Endothelial cell of umbilical vein (primary cell): Measurements from ENCODE around the gene SON. TPM values are rescaled to one million over a fixed set of nuclear protein-coding genes. Genes with fewer than 3 reads are reported as not detected.

Source experiments
- BruUV-seq: library from RNA; stranded (reverse); fragments of 400-500 nt; replicated peaks from 2 replicates; lab custom pipeline; 2021; lab: Mats Ljungman, UMichigan
- CTCF ChIA-PET: fragments of 300-600, 350-600 bp; sonication (Branson Sonifier 250); formaldehyde crosslinking; loops from one replicate; lab custom pipeline; 2021; ENCODE audit warnings: antibody characterized with exemption, inconsistent platforms; lab: Charles Lee
- POLR2A ChIA-PET: fragments of 300-600, 350-600 bp; sonication (Branson Sonifier 250); formaldehyde crosslinking; loops from one replicate; lab custom pipeline; 2021; ENCODE audit warnings: antibody characterized with exemption, inconsistent platforms; lab: Charles Lee
- DNase-seq: peaks from one replicate; pipeline ENCODE4 v3.0.0-alpha.2; 2011; ENCODE audit warnings: low read depth, low spot score
- FAIRE-seq: peaks from 2 replicates; lab custom pipeline; 2011; peaks lifted over from hg19 to GRCh38; lab: Jason Lieb, UNC
- H2AFZ ChIP-seq: 2 replicates; pipeline ENCODE4 v1.6.0; 2012; ENCODE audit warnings: low read depth, low read length, control low read depth, inconsistent platforms
- H3K27ac ChIP-seq: 2 replicates; pipeline ENCODE4 v1.5.1; 2011; ENCODE audit warnings: low read depth, mild to moderate bottlenecking, control low read depth, low read length, moderate library complexity; ENCODE audit not compliant: insufficient read depth
- H3K27me3 ChIP-seq, 2 experiments: 2 replicates each; pipeline versions ENCODE4 v1.6.0 to v1.6.1; 2011; ENCODE audit warnings: low read length in 2 of 2, mixed read lengths in 1 of 2; ENCODE audit not compliant: control insufficient read depth in 2 of 2, insufficient read depth in 2 of 2
- H3K36me3 ChIP-seq, 2 experiments: 2 replicates in 1 of 2; 3 replicates in 1 of 2; pipeline ENCODE4 v1.5.1; 2011; ENCODE audit warnings: low read length in 2 of 2, mild to moderate bottlenecking in 1 of 2, moderate library complexity in 1 of 2; ENCODE audit not compliant: control insufficient read depth in 2 of 2, insufficient read depth in 2 of 2; ENCODE audit errors: extremely low read depth in 1 of 2
- H3K4me1 ChIP-seq: 3 replicates; pipeline ENCODE4 v1.5.1; 2011; ENCODE audit warnings: mild to moderate bottlenecking, low read length; ENCODE audit not compliant: control insufficient read depth, insufficient read depth; ENCODE audit errors: extremely low read depth
- H3K4me2 ChIP-seq: 2 replicates; pipeline ENCODE4 v1.6.1; 2011; ENCODE audit warnings: low read length, control low read depth, mixed read lengths; ENCODE audit not compliant: insufficient read depth
- H3K4me3 ChIP-seq, 3 experiments: fragments of 200-600 bp in 1 of 3; sonication (generic), shearing (Covaris generic) in 1 of 3; replicated peaks in 1 of 3; 2 replicates each; pipeline ENCODE4 v1.5.1; 2011 to 2016; ENCODE audit warnings: control low read depth in 3 of 3, low read length in 3 of 3, mild to moderate bottlenecking in 2 of 3, inconsistent platforms in 1 of 3, low read depth in 1 of 3, moderate library complexity in 1 of 3; ENCODE audit not compliant: insufficient read depth in 1 of 3
- H3K79me2 ChIP-seq: 2 replicates; pipeline ENCODE4 v1.6.0; 2012; ENCODE audit warnings: low read length, inconsistent platforms; ENCODE audit not compliant: control insufficient read depth, insufficient read depth
- H3K9ac ChIP-seq: replicated peaks from 2 replicates; pipeline ENCODE3; 2011; ENCODE audit warnings: low read length, control low read depth; ENCODE audit not compliant: insufficient read depth; ENCODE audit errors: extremely low read depth
- H3K9me1 ChIP-seq: replicated peaks from 3 replicates; pipeline ENCODE4 v1.6.0; 2011; ENCODE audit warnings: mild to moderate bottlenecking, low read length; ENCODE audit not compliant: control insufficient read depth, insufficient read depth; ENCODE audit errors: extremely low read depth
- H3K9me3 ChIP-seq: replicated peaks from 2 replicates; pipeline ENCODE4 v1.5.1; 2012; ENCODE audit warnings: low read length, inconsistent platforms; ENCODE audit not compliant: control insufficient read depth, insufficient read depth
- H4K20me1 ChIP-seq: replicated peaks from 2 replicates; pipeline ENCODE3; 2011; ENCODE audit warnings: mild to moderate bottlenecking, low read length; ENCODE audit not compliant: control insufficient read depth, insufficient read depth; ENCODE audit errors: extremely low read depth
- EZH2 ChIP-seq: IDR thresholded peaks from 2 replicates; pipeline ENCODE4 v1.6.1; 2012; ENCODE audit warnings: borderline replicate concordance, low read depth, mild to moderate bottlenecking, moderate library complexity, low read length, inconsistent platforms; ENCODE audit not compliant: severe bottlenecking
- FOS ChIP-seq: IDR thresholded peaks from 2 replicates; pipeline ENCODE4 v1.6.1; 2011; ENCODE audit warnings: mild to moderate bottlenecking, low read length, moderate library complexity, borderline replicate concordance; ENCODE audit not compliant: insufficient read depth
- GATA2 ChIP-seq: IDR thresholded peaks from 2 replicates; pipeline ENCODE4 v1.7.0; 2011; ENCODE audit warnings: low read depth, mild to moderate bottlenecking, moderate library complexity, mixed read lengths, low read length; ENCODE audit not compliant: insufficient read length, insufficient read depth
- JUN ChIP-seq: IDR thresholded peaks from 2 replicates; pipeline ENCODE4 v1.6.1; 2011; ENCODE audit warnings: borderline replicate concordance, low read depth; ENCODE audit not compliant: insufficient read length, insufficient read depth
- MYC ChIP-seq: IDR thresholded peaks from one replicate; pipeline ENCODE4 v1.6.1; 2011; ENCODE audit warnings: mild to moderate bottlenecking, low read depth, low read length
- POLR2A ChIP-seq: IDR thresholded peaks from 2 replicates; pipeline ENCODE4 v1.6.1; 2012; ENCODE audit warnings: low read depth, mild to moderate bottlenecking, control low read depth, low read length
- POLR2AphosphoS5 ChIP-seq: IDR thresholded peaks from 2 replicates; pipeline ENCODE4 v1.6.1; 2012; ENCODE audit warnings: low read depth, mild to moderate bottlenecking, control low read depth, low read length, moderate library complexity; ENCODE audit not compliant: insufficient read depth
- dilution Hi-C: fragments of 300-500 bp; cut with MboI; formaldehyde crosslinking; loops from one replicate; pipeline ENCODE4 v1.15.0; 2019; ENCODE audit warnings: low sequenced_read_pairs; ENCODE audit not compliant: extremely low pct_ligation_motif_present
- intact Hi-C: fragments of 100-400 bp; cut with micrococcal nuclease; formaldehyde crosslinking; loops from one replicate; pipeline ENCODE4 v1.10.0; 2022
- polyA plus RNA-seq, 4 experiments: library from polyadenylated mRNA; depleted of rRNA in 3 of 4; stranded (reverse) in 3 of 4; unstranded in 1 of 4; fragments of >200 nt; gene quantifications; 2 replicates each; pipeline versions ENCODE4 v1.2.1 to v1.2.3, GENCODE V29; 2011 to 2012; ENCODE audit warnings: missing spikeins in 1 of 4
- total RNA-seq: library from RNA; stranded (reverse); gene quantifications from 2 replicates; pipeline ENCODE4 v1.2.3, GENCODE V29; 2021
- TF ChIP-seq, protein P1 (sequence below): IDR thresholded peaks from 2 replicates; pipeline ENCODE4 v1.6.1; 2011; ENCODE audit not compliant: insufficient read depth, insufficient read length
- TF ChIP-seq, protein P2 (sequence below), 2 donors: IDR thresholded peaks; 1 replicate in 1 of 2; 2 replicates in 1 of 2; pipeline ENCODE4 v1.5.1; 2011; ENCODE audit warnings: low read length in 2 of 2, mild to moderate bottlenecking in 2 of 2, moderate library complexity in 2 of 2, control low read depth in 1 of 2, inconsistent platforms in 1 of 2, low read depth in 1 of 2; ENCODE audit not compliant: insufficient read depth in 1 of 2; ENCODE audit errors: extremely low read depth in 1 of 2

The SON gene
- total and polyA plus RNA-seq, 2 donors (not counting 3 experiments of a cell fraction or from before 2014, with no cell fraction given), result 107 to 304 TPM

- no peak for TF ChIP-seq POLR2AphosphoS5
- no peak for TF ChIP-seq MYC
- TF ChIP-seq, protein P1, sequence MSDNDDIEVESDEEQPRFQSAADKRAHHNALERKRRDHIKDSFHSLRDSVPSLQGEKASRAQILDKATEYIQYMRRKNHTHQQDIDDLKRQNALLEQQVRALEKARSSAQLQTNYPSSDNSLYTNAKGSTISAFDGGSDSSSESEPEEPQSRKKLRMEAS, result no peak
- TF ChIP-seq, protein P2, sequence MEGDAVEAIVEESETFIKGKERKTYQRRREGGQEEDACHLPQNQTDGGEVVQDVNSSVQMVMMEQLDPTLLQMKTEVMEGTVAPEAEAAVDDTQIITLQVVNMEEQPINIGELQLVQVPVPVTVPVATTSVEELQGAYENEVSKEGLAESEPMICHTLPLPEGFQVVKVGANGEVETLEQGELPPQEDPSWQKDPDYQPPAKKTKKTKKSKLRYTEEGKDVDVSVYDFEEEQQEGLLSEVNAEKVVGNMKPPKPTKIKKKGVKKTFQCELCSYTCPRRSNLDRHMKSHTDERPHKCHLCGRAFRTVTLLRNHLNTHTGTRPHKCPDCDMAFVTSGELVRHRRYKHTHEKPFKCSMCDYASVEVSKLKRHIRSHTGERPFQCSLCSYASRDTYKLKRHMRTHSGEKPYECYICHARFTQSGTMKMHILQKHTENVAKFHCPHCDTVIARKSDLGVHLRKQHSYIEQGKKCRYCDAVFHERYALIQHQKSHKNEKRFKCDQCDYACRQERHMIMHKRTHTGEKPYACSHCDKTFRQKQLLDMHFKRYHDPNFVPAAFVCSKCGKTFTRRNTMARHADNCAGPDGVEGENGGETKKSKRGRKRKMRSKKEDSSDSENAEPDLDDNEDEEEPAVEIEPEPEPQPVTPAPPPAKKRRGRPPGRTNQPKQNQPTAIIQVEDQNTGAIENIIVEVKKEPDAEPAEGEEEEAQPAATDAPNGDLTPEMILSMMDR (IDR thresholded peaks at IDR 0.05; ENCODE audit: extremely low read depth in 1 of 2, insufficient read depth in 1 of 2, low read depth in 1 of 2, low read length in 2 of 2), result no peak
- no peak for TF ChIP-seq GATA2
- TF ChIP-seq EZH2, result no peak
- TF ChIP-seq FOS, result no peak
- no peak for TF ChIP-seq POLR2A
- no peak for TF ChIP-seq JUN
- BruUV-seq, result no TSS peak
- Histone ChIP-seq H3K9ac (no peak overlapping the region), H2AFZ (no peak overlapping the region), H3K79me2 (peaks cover 54% of the 10 kb centered on the region), H3K9me1 (no peaks in the 10 kb centered on the region), H3K27me3 (no peaks in the 10 kb centered on the region), H3K36me3 (peaks cover 1 to 7% of the 10 kb centered on the region in 2 experiments), H3K9me3 (no peaks in the 10 kb centered on the region), H3K4me2 (no peak overlapping the region), H4K20me1 (peaks cover 7% of the 10 kb centered on the region), H3K4me1 (peaks cover 16% of the 10 kb centered on the region), H3K4me3 (no peak overlapping the region), H3K27ac (no peak overlapping the region)
- intact Hi-C loops (loop anchor here (5.0 kb wide), 1 partner anchor 68 kb away; no protein-coding TSS in a partner anchor), dilution Hi-C loops (no loop called here)
- DNase-seq, result no peak
- CTCF ChIA-PET, result no interaction called here
- POLR2A ChIA-PET, result interaction anchor here (0.6 kb wide), 1 partner anchor 55 kb away, joined by 4 read pairs; no protein-coding TSS in a partner anchor
- no peak for FAIRE-seq
Measured at GRCh38 chr21:33539616-33540015, 3.2 kb upstream of the SON start.
